Islet of Langerhans (tissue), 1 donor: ENCODE measurements around the gene SLC48A1.

Source experiments
- FAIRE-seq: peaks from one replicate; lab custom pipeline; 2011; peaks lifted over from hg19 to GRCh38; lab: Jason Lieb, UNC

The SLC48A1 gene

GRCh38 chr12:47744778-47745436 is 28.1 kb upstream of the SLC48A1 start:
- FAIRE-seq = no peak

- no peak for FAIRE-seq
Observed at GRCh38 chr12:47745485-47746041, 27.5 kb upstream of the SLC48A1 start.

- FAIRE-seq = no peak
Observed at GRCh38 chr12:47746073-47746472, 27.0 kb upstream of the SLC48A1 start.

- no peak for FAIRE-seq
Observed at GRCh38 chr12:47746523-47746922, 26.5 kb upstream of the SLC48A1 start.

- no peak for FAIRE-seq
Observed at GRCh38 chr12:47747126-47747525, 25.9 kb upstream of the SLC48A1 start.

- FAIRE-seq = no peak
Observed at GRCh38 chr12:47747596-47748506, 25.2 kb upstream of the SLC48A1 start.

- FAIRE-seq = no peak
Observed at GRCh38 chr12:47748507-47748828, 24.6 kb upstream of the SLC48A1 start.

- FAIRE-seq = no peak
Observed at GRCh38 chr12:47748899-47749298, 24.1 kb upstream of the SLC48A1 start.

GRCh38 chr12:47750229-47750798 is 22.7 kb upstream of the SLC48A1 start:
- FAIRE-seq = no peak

- no peak for FAIRE-seq
Observed at GRCh38 chr12:47750916-47751470, 22.0 kb upstream of the SLC48A1 start.

GRCh38 chr12:47751561-47751960 is 21.5 kb upstream of the SLC48A1 start:
- FAIRE-seq = no peak

GRCh38 chr12:47752121-47752520 is 20.9 kb upstream of the SLC48A1 start:
- FAIRE-seq = no peak

GRCh38 chr12:47752552-47752951 is 20.5 kb upstream of the SLC48A1 start:
- no peak for FAIRE-seq

- FAIRE-seq = no peak
Observed at GRCh38 chr12:47753021-47754001, 19.7 kb upstream of the SLC48A1 start.

- no peak for FAIRE-seq
Observed at GRCh38 chr12:47754126-47754525, 18.9 kb upstream of the SLC48A1 start.

- no peak for FAIRE-seq
Observed at GRCh38 chr12:47754881-47755280, 18.2 kb upstream of the SLC48A1 start.

- FAIRE-seq = no peak
Observed at GRCh38 chr12:47755655-47756562, 17.1 kb upstream of the SLC48A1 start.

- no peak for FAIRE-seq
Observed at GRCh38 chr12:47757364-47757839, 15.6 kb upstream of the SLC48A1 start.

GRCh38 chr12:47757840-47758583 is 15.0 kb upstream of the SLC48A1 start:
- FAIRE-seq = no peak

- FAIRE-seq = no peak
Observed at GRCh38 chr12:47758584-47758833, 14.5 kb upstream of the SLC48A1 start.
